Measurements from ENCODE around the gene NUP210L. TPM values are rescaled to one million over a fixed set of nuclear protein-coding genes. Genes with fewer than 3 reads are reported as not detected.

The NUP210L gene
- polyA plus RNA-seq, 3 donors = 0.03 TPM; not detected in 2

- H3K27me3 Mint-ChIP-seq (ENCODE audit: low read depth in 3 of 3) = peaks cover 0 to 4% (median 0%) of the 10 kb centered on the region in 3 donors
Observed at GRCh38 chr1:154141240-154141639, 13.6 kb downstream of the NUP210L start.

DNA sequence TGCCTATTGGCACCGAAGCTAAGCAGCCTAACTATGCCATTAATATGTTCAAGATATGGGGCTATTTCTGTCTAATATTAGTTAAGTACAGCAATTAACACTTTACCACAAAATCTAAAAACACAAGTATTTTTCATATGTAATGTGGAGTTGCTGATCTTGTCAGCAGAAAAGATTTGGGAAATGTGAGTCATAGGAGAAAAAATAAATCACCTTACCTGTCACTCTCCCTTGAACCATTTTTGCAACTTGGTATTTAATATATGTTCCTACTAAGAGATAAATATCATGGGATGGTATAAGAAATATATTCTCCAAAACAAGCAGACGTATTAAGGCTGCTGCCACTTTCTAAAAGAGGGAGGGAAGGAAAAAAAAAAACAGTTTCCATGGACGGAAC, 17.0 kb downstream of the NUP210L start:
- Histone ChIP-seq H3K9ac (ENCODE audit: insufficient read depth, low read length, poor library complexity, severe bottlenecking) (no peak overlapping the region), H3K27ac (ENCODE audit: low read depth in 1 of 2, low read length in 2 of 2) (no peak overlapping the region), H3K4me3 (replicated peaks in 1 of 3; ENCODE audit: low read depth in 2 of 3, low read length in 3 of 3) (no peak overlapping the region), H4K20me1 (ENCODE audit: insufficient read depth, low read length) (no peaks in the 10 kb centered on the region), H3K4me2 (replicated peaks; ENCODE audit: extremely low read depth, low read length, poor library complexity, severe bottlenecking) (no peak overlapping the region), H3K36me3 (replicated peaks in 1 of 2; ENCODE audit: control insufficient read depth in 1 of 2, insufficient read depth in 2 of 2, low read length in 2 of 2) (no peaks in the 10 kb centered on the region), H2AFZ (ENCODE audit: insufficient read depth, low read depth, low read length, poor library complexity, severe bottlenecking) (no peak overlapping the region), H3K9me3 (replicated peaks in 1 of 2; ENCODE audit: control insufficient read depth in 1 of 2, insufficient read depth in 1 of 2, low read length in 2 of 2) (no peaks in the 10 kb centered on the region), H3K79me2 (ENCODE audit: insufficient read depth, low read length) (no peaks in the 10 kb centered on the region), H3K27me3 (ENCODE audit: control insufficient read depth in 2 of 2, insufficient read depth in 2 of 2, low read length in 2 of 2) (no peaks in the 10 kb centered on the region), H3K4me1 (ENCODE audit: control insufficient read depth in 1 of 2, insufficient read depth in 2 of 2, low read length in 2 of 2) (no peaks in the 10 kb centered on the region)
- H3K4me3 Mint-ChIP-seq = no peak overlapping the region
- H3K27me3 Mint-ChIP-seq (ENCODE audit: low read depth in 3 of 3) = peaks cover 0 to 4% (median 0%) of the 10 kb centered on the region in 3 donors
- H3K4me1 Mint-ChIP-seq = no peaks in the 10 kb centered on the region
- intact Hi-C loops (cut with micrococcal nuclease) = no loop called here
- no peak for DNase-seq
- H3K36me3 Mint-ChIP-seq = no peaks in the 10 kb centered on the region
- peaks cover 0 to 2% (median 0%) of the 10 kb centered on the region in 7 donors for H3K9me3 Mint-ChIP-seq
- WGBS (ENCODE audit: insufficient coverage) = no CpG with 5 or more reads among the region's 3 CpGs
- TF ChIP-seq, protein P1, sequence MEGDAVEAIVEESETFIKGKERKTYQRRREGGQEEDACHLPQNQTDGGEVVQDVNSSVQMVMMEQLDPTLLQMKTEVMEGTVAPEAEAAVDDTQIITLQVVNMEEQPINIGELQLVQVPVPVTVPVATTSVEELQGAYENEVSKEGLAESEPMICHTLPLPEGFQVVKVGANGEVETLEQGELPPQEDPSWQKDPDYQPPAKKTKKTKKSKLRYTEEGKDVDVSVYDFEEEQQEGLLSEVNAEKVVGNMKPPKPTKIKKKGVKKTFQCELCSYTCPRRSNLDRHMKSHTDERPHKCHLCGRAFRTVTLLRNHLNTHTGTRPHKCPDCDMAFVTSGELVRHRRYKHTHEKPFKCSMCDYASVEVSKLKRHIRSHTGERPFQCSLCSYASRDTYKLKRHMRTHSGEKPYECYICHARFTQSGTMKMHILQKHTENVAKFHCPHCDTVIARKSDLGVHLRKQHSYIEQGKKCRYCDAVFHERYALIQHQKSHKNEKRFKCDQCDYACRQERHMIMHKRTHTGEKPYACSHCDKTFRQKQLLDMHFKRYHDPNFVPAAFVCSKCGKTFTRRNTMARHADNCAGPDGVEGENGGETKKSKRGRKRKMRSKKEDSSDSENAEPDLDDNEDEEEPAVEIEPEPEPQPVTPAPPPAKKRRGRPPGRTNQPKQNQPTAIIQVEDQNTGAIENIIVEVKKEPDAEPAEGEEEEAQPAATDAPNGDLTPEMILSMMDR (IDR thresholded peaks at IDR 0.05) = no peak
- H3K27ac Mint-ChIP-seq = no peak overlapping the region

More at GRCh38 chr1:154141240-154141639, 13.6 kb downstream of the NUP210L start:
- H2AFZ ChIP-seq (ENCODE audit: insufficient read depth, low read depth, low read length, poor library complexity, severe bottlenecking) = no peak overlapping the region
- H3K9me3 Mint-ChIP-seq = peaks cover 0 to 2% (median 0%) of the 10 kb centered on the region in 7 donors
- H3K27ac ChIP-seq (ENCODE audit: low read depth in 1 of 2, low read length in 2 of 2) = no peak overlapping the region
- H3K9ac ChIP-seq (ENCODE audit: insufficient read depth, low read length, poor library complexity, severe bottlenecking) = no peak overlapping the region
- no peak overlapping the region for H3K4me3 ChIP-seq (replicated peaks in 1 of 3; ENCODE audit: low read depth in 2 of 3, low read length in 3 of 3)
- H3K4me2 ChIP-seq (replicated peaks; ENCODE audit: extremely low read depth, low read length, poor library complexity, severe bottlenecking) = no peak overlapping the region
- no peaks in the 10 kb centered on the region for H4K20me1 ChIP-seq (ENCODE audit: insufficient read depth, low read length)
- H3K27ac Mint-ChIP-seq = no peak overlapping the region
- intact Hi-C loops (cut with micrococcal nuclease) = no loop called here
- TF ChIP-seq, protein P1 (IDR thresholded peaks at IDR 0.05) = no peak
- no peaks in the 10 kb centered on the region for H3K9me3 ChIP-seq (replicated peaks in 1 of 2; ENCODE audit: control insufficient read depth in 1 of 2, insufficient read depth in 1 of 2, low read length in 2 of 2)
- H3K4me3 Mint-ChIP-seq = no peak overlapping the region
- H3K36me3 ChIP-seq (replicated peaks in 1 of 2; ENCODE audit: control insufficient read depth in 1 of 2, insufficient read depth in 2 of 2, low read length in 2 of 2) = no peaks in the 10 kb centered on the region
- no peak for DNase-seq
- H3K79me2 ChIP-seq (ENCODE audit: insufficient read depth, low read length) = no peaks in the 10 kb centered on the region
- no CpG with 5 or more reads among the region's 3 CpGs for WGBS (ENCODE audit: insufficient coverage)
- H3K4me1 Mint-ChIP-seq = no peaks in the 10 kb centered on the region
- no peaks in the 10 kb centered on the region for H3K4me1 ChIP-seq (ENCODE audit: control insufficient read depth in 1 of 2, insufficient read depth in 2 of 2, low read length in 2 of 2)
- H3K36me3 Mint-ChIP-seq = no peaks in the 10 kb centered on the region
- H3K27me3 ChIP-seq (ENCODE audit: control insufficient read depth in 2 of 2, insufficient read depth in 2 of 2, low read length in 2 of 2) = no peaks in the 10 kb centered on the region

All from CD14-positive monocyte (primary cell).